HG02973 (cell line): ENCODE results near the gene INAFM1.
A peak's percentile ranks its signal among the peaks of the same experiment; 100 is the strongest.
"Not testable (repeated sequence)": the region's sequence is repeated elsewhere in the genome, so short reads cannot be mapped to it uniquely, and the experiment has no call there.

Experiments used
- ATAC-seq: cut with Tn5 transposase; IDR thresholded peaks from one replicate; pipeline ENCODE4 v1.9.1; 2021; ENCODE audit warnings: moderate library complexity; ENCODE audit not compliant: unreplicated experiment

INAFM1 gene

GRCh38 chr19:47240996-47241918 lies 33.4 kb upstream of the INAFM1 start:
- no peak for ATAC-seq

- ATAC-seq, result no peak
These were observed 32.6 kb upstream of the INAFM1 start for GRCh38 chr19:47241919-47242577.

GRCh38 chr19:47243364-47243775 lies 31.3 kb upstream of the INAFM1 start:
- ATAC-seq, result no peak

GRCh38 chr19:47243776-47244547 lies 30.7 kb upstream of the INAFM1 start:
- ATAC-seq, result peak; percentile 54

GRCh38 chr19:47247308-47247990 lies 27.2 kb upstream of the INAFM1 start:
- no peak for ATAC-seq

- not testable (repeated sequence) for ATAC-seq
These were observed 21.7 kb upstream of the INAFM1 start for GRCh38 chr19:47253016-47253415.

- no peak for ATAC-seq
These were observed 21.2 kb upstream of the INAFM1 start for GRCh38 chr19:47253467-47253881.

- no peak for ATAC-seq
These were observed 20.7 kb upstream of the INAFM1 start for GRCh38 chr19:47253970-47254369.

- peak; percentile 49 for ATAC-seq
These were observed 18.6 kb upstream of the INAFM1 start, which contains the start of gene CCDC9 for GRCh38 chr19:47255879-47256692. Gene CCDC9 (plus strand): TSS chr19:47256525. CDS start chr19:47258401, 1,876 bp downstream.

GRCh38 chr19:47256693-47257410 lies 17.8 kb upstream of the INAFM1 start:
- peak; percentile 62 for ATAC-seq

GRCh38 chr19:47257411-47258169 lies 17.1 kb upstream of the INAFM1 start:
- no peak for ATAC-seq

GRCh38 chr19:47258434-47258833 lies 16.3 kb upstream of the INAFM1 start:
- ATAC-seq, result no peak

- no peak for ATAC-seq
These were observed 15.7 kb upstream of the INAFM1 start for GRCh38 chr19:47258895-47259555.

GRCh38 chr19:47260476-47260875 lies 14.2 kb upstream of the INAFM1 start:
- ATAC-seq, result no peak

- ATAC-seq, result peak; percentile 61
These were observed 12.5 kb upstream of the INAFM1 start for GRCh38 chr19:47261946-47262793.

GRCh38 chr19:47264629-47265028 lies 10.1 kb upstream of the INAFM1 start:
- ATAC-seq, result no peak

- no peak for ATAC-seq
These were observed 8.2 kb upstream of the INAFM1 start for GRCh38 chr19:47266401-47266941.
